ENCODE data around the gene GDF10.

DNA sequence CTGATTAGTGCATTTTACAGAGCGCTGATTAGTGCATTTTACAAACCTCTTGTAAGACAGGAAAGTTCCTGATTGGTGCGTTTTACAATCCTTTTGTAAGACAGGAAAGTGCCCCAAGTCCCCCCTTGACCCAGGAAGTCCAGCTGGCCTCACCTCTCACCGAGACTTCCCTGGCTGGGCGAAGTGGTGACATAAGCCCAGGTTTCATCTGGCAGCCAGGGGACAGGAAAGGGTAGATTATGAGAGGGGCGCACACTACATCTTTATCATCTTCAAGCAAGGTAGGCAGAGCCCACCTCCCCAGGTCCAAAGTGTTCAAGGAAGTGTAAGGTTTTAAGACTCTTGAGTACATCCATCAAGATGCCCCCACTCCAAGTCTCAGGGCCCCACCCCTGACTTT, 5.5 kb upstream of the GDF10 start:
- TF ChIP-seq CTCF (IDR thresholded peaks at IDR 0.05) (no peak), POLR2A (IDR thresholded peaks at IDR 0.05) (no peak)

Data from esophagus squamous epithelium (tissue), 4 donors.